Stimulated activated CD4-positive, alpha-beta T cell treated with anti-CD3 and anti-CD28 coated beads, Interleukin-4, amount 100 ng/mL, for 24 hours (primary cell): ENCODE data around the gene RRBP1.

Experiments used
- DNase-seq: peaks from one replicate; pipeline ENCODE4 v3.0.0-alpha.2; 2020

Gene RRBP1

GRCh38 chr20:17682103-17682888 lies at the start of gene RRBP1:
Gene RRBP1, minus strand, starts transcription at chr20:17682242. Its CDS starts 21,735 bp downstream, at chr20:17660507.
- DNase-seq: peak; percentile 97

GRCh38 chr20:17731233-17731632 lies 49.2 kb upstream of the RRBP1 start:
- no peak for DNase-seq

DNA sequence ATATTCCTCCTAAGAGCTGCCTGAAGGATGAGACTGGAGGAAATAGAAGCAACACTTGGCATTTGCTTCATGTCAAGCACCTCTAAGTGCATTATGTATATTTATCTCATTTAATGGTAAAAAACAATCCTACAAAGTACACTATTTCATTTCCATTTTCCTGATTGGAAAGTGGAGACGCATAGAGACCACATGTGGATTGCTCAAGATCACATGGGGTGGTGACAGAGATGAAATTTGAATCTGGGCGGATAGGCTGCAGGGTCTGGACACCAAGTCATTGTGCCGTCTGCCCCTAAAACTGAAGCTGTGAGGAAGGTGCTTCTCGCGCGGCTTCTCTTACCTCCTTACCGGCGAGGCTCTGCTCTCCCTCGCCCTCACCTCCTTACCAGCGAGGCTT lies 48.0 kb upstream of the RRBP1 start:
- DNase-seq: no peak

GRCh38 chr20:17728074-17728473 lies 46.0 kb upstream of the RRBP1 start:
- DNase-seq: no peak

DNA sequence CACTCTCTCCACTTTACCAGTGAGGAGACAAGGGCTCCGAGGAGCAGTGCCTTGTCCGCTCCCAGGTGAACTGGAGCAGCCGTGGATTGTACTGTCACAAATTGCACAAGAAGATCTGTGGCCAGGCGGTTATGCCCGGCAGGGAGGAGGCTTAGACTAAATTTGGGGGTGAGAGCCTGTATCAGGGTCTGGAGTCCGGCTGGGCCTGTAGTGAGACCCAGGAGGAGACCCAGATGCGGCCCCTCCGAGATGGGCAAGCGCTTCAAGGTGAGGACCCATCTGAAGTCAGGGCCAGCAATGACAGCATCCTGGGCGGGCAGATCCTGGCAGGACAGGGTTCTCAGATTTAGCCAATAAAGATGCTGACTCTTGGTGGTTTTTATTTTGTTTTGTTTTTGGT lies 45.3 kb upstream of the RRBP1 start:
- DNase-seq: no peak

- DNase-seq: no peak
These were observed 44.9 kb upstream of the RRBP1 start for GRCh38 chr20:17726902-17727301.

- no peak for DNase-seq
These were observed 43.2 kb upstream of the RRBP1 start for GRCh38 chr20:17725094-17725835.

- no peak for DNase-seq
These were observed 41.3 kb upstream of the RRBP1 start for GRCh38 chr20:17723301-17723691.

GRCh38 chr20:17722493-17723300 lies 40.7 kb upstream of the RRBP1 start:
- DNase-seq: no peak

- no peak for DNase-seq
These were observed 39.9 kb upstream of the RRBP1 start for GRCh38 chr20:17721802-17722486.

DNA sequence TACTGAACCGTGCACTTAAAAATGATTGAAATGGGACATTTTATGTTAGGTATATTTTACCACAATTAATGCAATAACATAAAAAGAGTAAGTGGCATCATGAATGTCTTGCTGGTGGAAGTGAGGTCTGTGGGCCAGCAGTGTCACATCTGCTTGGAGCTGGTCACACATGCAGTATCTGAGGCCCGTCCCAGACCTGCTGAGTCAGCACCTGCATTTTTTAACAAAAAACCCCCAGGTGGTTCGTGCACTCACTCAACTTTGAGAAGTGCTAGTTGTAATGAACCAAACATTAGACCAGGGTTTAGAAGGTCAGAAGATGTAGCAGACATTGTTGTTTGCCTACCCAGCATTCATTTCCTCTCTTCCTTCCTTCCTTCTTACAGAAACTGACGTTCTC lies 38.7 kb upstream of the RRBP1 start:
- DNase-seq: no peak

GRCh38 chr20:17716331-17716730 lies 34.3 kb upstream of the RRBP1 start:
- DNase-seq: no peak

- DNase-seq: no peak
These were observed 33.0 kb upstream of the RRBP1 start for GRCh38 chr20:17715075-17715474.

- DNase-seq: no peak
These were observed 32.6 kb upstream of the RRBP1 start for GRCh38 chr20:17714597-17714996.

- no peak for DNase-seq
These were observed 30.7 kb upstream of the RRBP1 start for GRCh38 chr20:17712708-17713107.

DNA sequence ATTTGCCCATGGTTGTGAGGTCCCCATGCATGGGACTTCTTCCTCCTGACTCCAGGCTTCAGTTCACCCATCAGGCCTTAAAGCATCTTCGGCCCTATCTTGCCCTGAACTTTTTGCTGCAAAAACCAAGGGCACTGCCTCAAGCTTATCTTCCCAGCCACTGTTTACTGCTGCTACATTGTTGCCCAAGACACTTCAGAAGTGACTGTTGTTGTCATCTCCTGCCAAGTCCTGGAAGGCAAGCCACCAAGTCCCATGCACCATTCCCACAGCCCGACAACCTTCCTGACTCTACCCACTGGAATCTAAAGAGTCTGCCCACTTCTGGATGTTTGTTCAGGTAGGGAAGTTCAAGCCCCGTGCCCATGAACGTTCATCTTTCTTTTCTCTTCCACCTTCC lies 30.2 kb upstream of the RRBP1 start:
- DNase-seq: no peak

DNA sequence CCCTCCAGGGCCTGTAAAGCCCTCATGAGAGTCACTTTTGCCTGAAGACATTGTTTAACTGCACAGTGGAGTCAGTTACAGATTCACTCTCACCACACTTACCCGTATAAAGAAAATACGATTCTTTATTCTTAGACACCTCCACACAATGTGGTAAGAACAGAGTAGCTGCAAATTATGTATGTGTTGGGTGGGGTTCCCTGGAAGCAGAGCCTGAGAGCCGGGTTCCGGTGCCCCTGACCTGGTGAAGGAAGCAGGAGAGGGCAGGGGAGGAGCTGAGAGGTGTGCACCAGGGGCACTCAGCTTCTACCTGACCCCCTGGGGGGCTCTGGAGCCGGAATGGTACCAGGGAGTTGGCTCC lies 29.2 kb upstream of the RRBP1 start:
- no peak for DNase-seq

GRCh38 chr20:17710379-17711266 lies 28.6 kb upstream of the RRBP1 start:
- no peak for DNase-seq

GRCh38 chr20:17709361-17710293 lies 27.6 kb upstream of the RRBP1 start:
- no peak for DNase-seq

DNA sequence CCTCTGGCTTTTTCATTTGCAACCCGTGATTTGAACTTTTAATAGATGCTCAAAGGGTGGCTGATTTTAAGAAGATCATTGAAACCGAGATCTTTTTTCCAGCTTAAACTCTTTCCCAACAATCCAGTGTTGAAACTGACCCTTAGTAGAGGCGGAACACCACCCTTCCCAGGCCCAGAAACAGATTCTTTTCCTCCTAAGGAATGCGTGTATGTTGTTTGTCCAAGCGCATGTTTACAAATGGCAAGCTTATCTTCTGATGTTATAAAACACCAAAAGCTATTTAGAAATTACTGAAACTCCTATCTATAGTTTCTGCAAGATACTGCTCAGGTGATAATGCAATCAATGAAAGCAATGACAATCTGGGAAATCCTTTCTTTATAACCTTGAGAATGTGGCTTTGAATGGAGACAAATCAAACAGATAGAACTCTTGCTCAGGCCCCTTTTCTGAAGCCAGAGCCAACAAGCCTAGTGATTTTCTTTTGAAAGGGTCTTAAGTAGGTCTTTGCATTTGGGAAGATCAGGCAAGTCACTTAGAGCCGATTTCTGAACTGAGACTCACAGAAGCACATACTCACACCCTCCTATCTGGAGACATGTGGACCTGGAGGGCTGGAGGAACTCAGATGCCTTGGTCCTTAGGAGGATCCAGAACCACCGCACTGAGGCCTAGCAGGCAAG lies 26.8 kb upstream of the RRBP1 start:
- DNase-seq: no peak
